GM21367 (cell line): ENCODE data around the gene ZNF207.
"Not testable (repeated sequence)": the region's sequence is repeated elsewhere in the genome, so short reads cannot be mapped to it uniquely, and the experiment has no call there.

Experiments used
- ATAC-seq: cut with Tn5 transposase; IDR thresholded peaks from one replicate; pipeline ENCODE4 v1.9.1; 2021; ENCODE audit not compliant: unreplicated experiment

Gene ZNF207

GRCh38 chr17:32349854-32350665 is at the start of gene ZNF207:
Gene ZNF207 (plus strand): TSS chr17:32350157. CDS start chr17:32350286, 129 bp downstream.
- ATAC-seq: peak; percentile 84

GRCh38 chr17:32302037-32302436 is 47.9 kb upstream of the ZNF207 start:
- no peak for ATAC-seq

DNA sequence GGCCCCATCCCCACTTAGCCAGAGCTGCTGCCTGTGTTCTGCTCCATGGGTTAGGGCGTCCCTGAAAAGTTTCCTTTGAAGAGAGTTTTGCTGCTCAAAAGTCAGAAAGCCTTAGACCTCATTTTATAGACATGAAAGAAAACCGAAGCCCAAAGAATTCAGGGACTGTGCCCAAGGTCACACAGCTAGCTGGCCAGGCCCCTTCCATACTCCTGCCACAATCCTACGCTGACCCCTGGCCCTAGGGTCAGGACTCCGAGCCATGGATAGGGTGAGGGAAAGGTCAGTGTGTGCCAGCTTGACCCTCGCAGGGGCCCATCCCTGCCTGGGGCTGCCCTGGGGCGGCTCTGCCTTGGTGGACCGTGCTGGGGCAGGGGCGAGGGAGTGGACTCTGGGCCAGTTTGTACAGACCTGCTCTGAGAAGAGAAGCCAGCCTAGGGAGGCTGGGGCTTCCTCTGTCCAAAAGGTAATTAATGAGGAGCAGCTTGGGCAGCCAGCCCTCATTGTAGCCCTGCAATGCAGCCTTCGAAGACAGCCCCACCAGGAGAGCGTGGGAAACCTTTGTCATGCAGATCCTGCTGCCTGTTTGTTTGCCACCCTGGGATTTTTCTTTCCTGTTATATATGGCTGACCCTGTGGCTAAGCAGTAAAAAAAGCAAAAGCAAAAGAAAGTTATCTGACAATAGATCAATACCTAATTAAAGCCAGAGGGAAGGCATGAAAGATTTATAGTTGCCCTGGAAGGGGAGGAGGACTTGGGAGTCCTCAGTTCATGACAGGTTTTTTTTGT is 46.9 kb upstream of the ZNF207 start:
- no peak for ATAC-seq

- no peak for ATAC-seq
Measured at GRCh38 chr17:32303781-32304288, 46.1 kb upstream of the ZNF207 start.

DNA sequence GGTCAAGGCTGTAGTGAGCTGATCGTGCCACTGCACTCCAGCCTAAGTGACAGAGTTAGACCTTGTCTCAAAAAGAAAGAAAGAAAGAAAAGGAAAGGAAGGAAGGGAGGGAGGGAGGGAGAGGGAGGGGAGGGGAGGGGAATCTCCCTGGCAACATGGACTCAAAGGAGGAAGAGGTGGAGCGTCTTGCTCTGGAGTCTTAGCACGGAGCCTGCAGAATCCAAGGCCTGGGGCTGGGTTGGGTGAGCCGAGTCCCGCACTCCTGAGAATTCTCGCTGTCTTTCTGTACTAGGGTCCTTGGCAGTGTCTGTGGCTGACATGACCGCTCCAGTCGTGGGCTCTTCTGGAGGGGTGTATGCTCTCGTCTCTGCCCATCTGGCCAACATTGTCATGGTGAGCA is 44.9 kb upstream of the ZNF207 start:
- ATAC-seq: no peak

DNA sequence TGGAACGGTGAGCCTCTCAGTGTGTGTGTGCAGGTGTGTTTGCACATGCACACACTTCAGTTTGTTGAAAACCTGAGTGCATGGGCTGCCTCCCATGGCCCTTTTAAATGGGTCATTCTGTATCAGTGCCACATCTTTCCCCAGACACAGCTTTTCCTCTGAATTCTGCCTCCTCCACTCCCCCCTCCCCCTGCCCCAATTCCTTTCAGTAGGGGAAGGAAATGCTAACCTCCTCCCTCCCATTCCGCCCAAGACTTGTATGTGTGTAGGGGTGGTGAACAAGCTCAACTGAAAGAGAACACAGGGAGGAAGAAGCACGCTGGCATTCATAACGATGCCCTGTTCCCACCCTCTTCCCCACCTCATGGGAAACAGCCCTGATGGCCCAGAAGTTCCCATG is 42.3 kb upstream of the ZNF207 start:
- ATAC-seq: no peak

- no peak for ATAC-seq
Measured at GRCh38 chr17:32311028-32311536, 38.9 kb upstream of the ZNF207 start.

DNA sequence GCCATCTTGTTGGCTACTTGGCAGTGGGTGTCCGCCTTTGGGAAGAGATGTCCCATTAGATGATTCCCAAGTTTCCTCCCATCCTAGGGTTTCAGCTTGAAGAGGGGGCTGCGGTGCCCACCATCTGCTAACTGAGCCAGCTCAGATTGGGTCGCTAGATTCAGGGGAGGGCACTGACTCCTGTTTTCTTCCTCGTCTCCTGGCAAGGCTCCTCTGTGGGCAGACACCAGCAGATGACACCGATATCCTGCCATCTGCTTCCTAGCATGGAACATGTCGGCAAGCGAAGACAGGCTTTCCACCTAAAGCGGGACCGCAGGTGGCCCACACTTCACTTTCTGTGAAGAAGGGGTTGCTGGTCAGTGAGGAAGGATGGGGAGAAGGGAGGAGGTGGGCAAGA is 35.3 kb upstream of the ZNF207 start:
- ATAC-seq: no peak

DNA sequence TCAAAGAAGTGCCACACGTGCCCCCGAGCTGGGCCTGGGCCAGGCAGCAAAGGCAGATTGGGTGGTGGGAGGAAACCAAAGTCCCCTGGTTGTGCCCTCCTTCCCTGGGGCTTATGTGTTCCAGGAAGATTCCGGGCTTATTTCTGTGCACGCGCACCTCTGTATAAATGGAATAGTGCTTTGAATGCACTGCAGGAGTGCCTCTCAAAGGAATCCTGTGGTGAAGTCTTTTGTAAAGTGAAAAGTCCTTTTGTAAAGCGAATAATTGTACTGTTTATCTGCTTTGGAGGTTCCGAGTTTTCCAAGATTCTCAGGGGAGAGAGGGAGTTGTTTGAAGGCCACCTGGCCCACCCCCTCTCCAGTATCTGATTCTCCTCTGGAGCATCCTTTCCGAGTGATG is 34.8 kb upstream of the ZNF207 start:
- no peak for ATAC-seq

GRCh38 chr17:32316653-32317052 is 33.3 kb upstream of the ZNF207 start:
- not testable (repeated sequence) for ATAC-seq

GRCh38 chr17:32317353-32317752 is 32.6 kb upstream of the ZNF207 start:
- ATAC-seq: no peak

DNA sequence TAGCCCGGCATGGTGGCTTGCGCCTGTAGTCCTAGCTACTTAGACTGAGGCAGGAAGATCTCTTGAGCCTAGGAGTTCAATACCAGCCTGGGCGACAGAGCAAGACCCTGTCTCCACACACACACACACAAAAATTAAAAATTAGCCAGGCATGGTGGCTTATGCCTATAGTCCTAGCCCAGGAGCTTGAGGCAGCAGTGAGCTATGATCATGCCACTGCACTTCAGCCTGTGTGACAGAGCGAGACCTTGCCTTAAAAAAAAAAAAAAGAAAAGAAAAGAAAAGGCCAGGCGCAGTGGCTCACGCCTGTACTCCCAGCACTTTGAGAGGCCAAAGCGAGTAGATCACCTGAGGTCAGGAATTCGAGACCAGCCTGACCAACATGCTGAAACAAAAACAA is 31.9 kb upstream of the ZNF207 start:
- no peak for ATAC-seq

DNA sequence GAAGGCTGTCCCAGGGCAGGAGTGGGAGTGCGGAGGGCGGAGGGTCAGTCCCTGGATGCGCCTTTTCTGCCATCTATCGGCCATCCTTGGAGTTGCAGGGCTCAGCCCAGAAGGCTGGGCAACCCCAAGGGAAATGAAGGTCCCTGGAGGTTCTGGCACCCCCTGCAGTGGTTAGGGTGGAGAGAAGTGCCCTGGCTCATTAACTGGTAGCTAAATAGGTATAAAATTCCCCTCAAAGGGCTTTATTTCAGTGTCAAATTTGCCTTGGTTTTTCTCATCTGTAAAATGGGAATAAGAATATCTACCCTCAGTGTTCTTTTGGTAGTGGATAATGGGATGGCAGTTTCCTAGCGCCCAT is 30.4 kb upstream of the ZNF207 start:
- ATAC-seq: no peak

DNA sequence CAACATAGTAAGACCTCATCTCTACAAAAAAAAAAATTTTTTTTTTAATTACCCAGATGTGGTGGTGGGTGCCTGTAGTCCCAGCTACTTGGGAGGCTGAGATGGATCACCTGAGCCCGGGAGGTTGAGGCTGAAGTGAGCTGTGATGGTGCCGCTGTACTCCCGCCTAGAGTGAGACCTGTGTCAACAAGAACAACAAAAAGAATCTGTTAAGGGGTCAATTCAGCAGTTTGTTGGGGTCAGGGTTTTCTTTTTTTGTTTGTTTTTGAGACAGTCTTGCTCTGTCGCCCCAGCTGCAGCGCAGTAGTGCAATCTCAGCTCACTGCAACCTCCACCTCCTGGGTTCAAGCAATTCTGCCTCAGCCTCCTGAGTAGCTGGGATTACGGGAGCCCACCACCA is 29.9 kb upstream of the ZNF207 start:
- not testable (repeated sequence) for ATAC-seq

- no peak for ATAC-seq
Measured at GRCh38 chr17:32320847-32321246, 29.1 kb upstream of the ZNF207 start.

- no peak for ATAC-seq
Measured at GRCh38 chr17:32323046-32323445, 26.9 kb upstream of the ZNF207 start.

GRCh38 chr17:32323811-32324491 is 26.0 kb upstream of the ZNF207 start:
- no peak for ATAC-seq

GRCh38 chr17:32327911-32328310 is 22.0 kb upstream of the ZNF207 start:
- no peak for ATAC-seq

GRCh38 chr17:32330147-32330546 is 19.8 kb upstream of the ZNF207 start:
- no peak for ATAC-seq

DNA sequence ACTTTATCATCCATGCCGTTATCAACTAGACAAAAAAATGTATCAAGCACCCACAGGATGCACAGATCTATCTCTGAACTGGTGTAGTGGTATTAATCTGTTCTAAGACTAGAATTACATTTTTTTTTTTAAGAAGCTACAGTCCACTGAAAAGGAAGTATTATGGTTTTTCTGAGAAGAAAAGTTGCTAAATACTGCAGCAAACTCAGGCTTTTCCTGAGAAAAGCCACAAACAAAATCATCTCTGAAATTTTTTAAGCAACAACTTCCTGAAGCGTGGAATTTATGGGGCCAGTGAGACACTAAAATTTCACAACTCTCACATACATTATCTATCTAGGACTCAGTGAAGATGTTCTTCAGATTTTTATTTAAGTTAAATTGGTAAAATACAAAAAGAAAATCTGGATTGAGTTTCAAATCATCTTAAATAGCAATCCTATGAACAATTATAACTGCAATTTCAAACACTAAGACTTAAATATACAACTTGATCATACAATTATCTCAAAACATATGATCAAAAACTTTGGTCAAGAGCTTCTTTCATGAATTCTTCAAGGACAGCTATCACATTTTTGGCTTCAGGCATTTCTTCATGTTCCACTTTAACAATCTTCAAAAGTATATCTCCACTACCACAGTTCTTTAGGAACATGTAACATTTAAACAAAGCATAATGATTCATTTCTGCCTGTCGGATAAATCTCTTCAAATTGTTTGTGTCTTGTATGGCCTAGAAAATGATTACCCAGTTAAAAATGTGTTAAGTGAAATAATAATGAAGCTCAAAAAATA is 18.5 kb upstream of the ZNF207 start:
- no peak for ATAC-seq

GRCh38 chr17:32333187-32333586 is 16.8 kb upstream of the ZNF207 start:
- no peak for ATAC-seq
